ENCODE data around the gene TSPAN12.

The TSPAN12 gene

DNA sequence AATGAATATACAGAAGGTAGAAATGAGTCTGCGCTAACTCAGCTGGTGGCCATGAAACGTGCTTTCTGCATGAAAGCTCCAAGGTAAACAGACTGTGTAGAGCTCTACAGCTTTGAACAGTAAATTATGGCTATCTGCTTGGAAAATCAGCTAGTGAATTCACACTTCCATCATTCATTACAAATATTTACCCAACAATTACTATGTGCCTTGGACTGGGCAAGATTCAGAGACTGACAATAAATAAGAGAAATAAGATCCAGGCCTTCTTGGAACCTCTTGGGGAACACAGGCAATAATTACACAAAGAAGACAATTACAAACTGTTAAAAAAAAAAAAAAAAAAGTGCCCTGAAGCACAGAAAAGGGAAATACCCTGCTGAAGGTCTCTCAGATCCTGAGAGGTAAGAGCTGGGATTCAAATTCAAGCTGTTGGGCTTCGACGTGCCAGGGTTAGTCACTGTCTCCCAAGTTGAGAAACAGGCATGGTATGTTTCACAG is 15.8 kb downstream of the TSPAN12 start:
- DNase-seq (ENCODE audit: low spot score): no peak

DNA sequence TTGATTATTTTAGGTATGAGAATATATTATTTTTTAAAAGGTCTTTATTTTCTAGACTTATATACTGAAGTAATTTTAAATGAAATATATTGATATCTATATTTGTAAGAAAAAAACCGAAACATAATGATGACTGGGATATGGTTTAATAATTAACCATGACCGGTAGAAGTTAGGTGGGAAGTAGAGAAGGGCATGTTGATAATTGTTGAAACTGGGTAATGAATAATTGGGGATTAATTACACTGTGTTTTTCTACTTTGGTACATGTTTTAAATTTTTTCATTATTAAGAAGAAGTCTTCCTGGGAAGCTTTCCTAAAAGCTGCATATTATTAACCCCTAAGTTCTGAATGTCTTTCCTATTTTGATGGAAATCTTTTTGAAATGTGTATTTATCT is 16.3 kb downstream of the TSPAN12 start:
- DNase-seq (ENCODE audit: low spot score): no peak

DNA sequence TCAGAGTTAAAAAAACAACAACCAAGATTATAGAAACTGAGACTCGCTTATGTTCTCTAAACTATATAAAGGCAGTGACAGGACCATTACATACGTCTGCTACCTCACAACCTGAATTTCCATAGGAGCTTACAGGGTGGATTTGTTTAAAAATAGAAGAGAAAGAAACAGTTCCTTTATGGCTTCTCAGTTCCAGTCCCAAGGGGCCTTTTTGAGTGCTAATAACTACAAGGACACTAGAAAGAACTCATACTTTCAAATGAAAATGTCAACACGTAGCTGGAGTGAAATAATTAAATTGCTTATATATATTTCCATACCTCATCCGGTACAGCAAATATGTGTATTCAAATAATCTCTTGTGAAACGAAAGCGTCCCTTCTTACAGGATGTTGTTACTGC is 19.7 kb downstream of the TSPAN12 start:
- DNase-seq (ENCODE audit: low spot score): no peak

DNA sequence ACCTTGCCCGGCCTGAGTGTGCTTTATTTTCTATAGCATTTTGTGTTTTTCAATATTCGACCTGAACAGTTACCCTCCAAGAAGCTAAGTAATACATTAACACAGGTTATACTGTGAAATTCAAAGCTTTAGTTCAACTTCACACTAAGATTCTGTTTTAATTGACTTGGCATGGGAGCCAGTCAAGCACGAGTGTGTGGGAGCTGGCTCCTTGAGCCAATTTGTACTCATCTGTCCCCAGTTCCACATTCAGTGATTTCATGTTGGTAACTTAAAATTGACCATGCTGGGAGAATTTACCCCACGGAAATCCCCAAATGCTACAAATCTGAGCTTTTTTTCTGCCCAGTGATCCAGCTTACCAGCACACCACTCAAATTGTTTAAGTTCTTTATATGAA is 20.3 kb downstream of the TSPAN12 start:
- DNase-seq (ENCODE audit: low spot score): no peak

DNA sequence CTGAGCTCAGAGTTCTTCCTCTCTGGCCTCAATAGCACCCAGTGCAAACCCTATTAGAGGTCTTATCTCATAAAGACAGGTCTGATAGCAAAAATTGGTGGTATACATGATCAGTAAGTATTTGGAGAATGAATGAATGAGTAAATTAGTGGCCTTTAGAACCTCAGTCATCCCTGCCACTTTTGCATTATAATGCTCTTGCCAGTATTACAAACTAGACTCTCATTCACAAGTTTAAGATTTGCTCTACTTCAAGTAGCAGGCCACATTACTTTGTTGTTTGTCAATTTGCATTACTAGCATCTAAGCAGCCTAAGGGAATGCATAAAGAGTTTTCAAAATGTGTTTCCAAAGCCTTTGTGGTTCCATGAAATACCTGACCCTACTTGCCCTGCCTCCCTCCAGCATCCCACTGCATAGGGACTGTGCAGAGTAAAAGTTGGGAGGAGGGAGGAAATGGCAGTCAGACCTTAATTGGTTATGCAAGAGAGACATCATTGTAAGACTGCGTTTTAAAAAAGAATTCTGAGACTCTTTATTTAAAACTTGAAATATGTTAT is 21.3 kb downstream of the TSPAN12 start:
- no peak for DNase-seq (ENCODE audit: low spot score)

DNA sequence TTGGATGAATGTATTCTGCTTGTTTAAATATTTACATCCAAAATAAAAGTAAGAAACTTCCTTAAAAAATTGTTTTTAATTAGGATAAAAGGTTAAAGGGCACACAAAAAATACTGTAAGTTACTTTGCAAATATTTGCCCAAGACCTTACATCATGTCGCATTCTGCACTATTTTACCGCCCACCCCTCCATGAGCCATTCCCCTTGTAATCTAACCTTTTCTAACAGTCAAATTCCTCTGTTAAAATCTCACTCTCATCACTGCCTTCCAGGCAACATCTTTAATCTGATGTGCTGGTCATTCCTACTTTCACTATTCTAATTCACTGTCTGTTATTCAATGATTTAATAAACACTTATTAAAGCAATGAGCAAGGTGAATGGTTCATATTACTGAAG is 23.2 kb downstream of the TSPAN12 start:
- DNase-seq (ENCODE audit: low spot score): no peak

DNA sequence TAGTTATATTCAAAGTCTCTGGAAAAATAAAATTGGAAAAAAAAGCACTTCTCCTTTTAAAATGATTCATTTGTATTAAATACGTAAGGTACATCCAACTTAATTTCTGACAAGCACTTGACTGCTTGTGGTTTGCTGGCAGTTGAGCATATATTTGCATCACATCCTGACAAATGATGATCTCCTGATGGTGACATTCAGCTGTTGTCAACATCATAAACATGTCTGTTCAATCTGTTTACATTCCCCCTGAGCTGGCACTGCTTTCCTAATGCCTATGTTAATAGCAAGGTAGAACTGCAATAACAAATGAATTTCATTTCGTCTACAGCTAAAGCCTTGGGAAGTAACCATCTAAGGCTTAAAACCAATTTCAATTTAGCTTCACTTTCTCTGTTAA is 24.4 kb downstream of the TSPAN12 start:
- no peak for DNase-seq (ENCODE audit: low spot score)

DNA sequence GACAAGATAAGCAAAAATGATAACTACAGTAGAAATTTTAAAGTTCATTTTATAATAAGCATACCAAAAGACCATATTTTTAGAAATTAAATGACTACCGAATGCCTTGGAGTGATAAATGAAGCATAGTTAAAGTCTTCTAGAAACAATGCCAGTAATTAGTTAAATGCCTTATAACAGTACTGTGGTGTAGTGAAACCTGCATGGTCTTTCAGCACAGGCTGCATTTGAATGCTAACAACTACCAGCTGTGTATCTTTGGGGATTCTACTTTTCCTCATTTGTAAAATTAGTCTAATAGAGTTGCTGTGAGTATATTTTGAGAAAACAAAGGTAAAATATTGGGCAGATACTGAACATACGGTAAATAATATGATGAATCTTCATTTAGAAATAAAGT is 25.1 kb downstream of the TSPAN12 start:
- no peak for DNase-seq (ENCODE audit: low spot score)

DNA sequence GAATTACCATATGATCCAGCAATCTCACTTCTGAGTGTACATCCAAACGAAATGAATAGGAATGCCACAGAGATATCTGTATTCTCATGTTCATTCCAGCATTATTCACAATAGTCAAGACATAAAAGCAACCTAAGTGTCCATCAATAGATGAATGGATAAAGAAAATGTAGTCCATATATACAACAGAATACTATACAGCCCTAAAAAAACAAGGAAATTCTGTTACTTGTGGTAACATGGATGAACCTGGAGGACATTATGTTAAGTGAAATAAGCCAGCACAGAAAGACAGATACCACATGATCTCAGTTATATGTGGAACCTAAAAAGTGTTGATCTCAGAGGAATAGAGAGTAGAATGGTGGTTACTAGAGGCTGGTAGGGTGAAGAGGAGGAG is 26.7 kb downstream of the TSPAN12 start:
- DNase-seq (ENCODE audit: low spot score): no peak

DNA sequence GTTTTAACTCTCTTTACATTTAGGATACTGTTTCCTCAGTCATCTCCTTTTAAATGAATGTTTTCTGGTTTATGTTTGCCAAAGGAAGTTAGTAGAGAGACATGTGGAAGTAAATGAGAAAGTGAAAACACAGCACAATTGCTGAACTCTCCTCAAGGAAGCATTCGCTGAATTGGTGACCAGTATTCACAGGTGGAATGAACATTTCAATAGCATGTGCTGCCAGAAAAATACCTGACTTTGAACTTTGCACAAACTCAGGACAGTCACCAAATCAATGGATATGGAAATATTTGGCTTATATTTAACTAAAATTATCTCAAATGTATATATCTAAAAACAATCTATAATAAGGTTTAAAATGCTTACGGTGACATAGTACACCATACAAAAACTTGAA is 28.5 kb downstream of the TSPAN12 start:
- no peak for DNase-seq (ENCODE audit: low spot score)

DNA sequence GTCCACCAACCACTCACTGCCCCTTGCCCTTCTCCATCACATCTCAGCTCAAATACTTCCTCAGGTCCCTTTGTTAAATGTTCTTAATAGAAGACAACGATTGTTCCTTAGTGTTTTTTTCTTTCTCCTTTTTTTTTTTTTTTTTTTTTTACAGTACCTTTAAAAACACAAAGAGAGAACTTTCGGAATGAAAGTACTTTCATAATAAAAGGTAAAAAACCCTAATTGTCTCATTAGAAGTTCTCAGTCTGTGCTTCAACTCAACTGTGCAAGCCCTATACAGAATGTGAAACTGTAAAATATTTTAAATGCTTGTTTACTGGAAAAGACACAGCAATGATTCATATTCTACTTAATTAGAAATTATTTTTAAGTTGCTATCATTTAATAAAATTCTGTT is 29.4 kb downstream of the TSPAN12 start:
- DNase-seq (ENCODE audit: low spot score): no peak

DNA sequence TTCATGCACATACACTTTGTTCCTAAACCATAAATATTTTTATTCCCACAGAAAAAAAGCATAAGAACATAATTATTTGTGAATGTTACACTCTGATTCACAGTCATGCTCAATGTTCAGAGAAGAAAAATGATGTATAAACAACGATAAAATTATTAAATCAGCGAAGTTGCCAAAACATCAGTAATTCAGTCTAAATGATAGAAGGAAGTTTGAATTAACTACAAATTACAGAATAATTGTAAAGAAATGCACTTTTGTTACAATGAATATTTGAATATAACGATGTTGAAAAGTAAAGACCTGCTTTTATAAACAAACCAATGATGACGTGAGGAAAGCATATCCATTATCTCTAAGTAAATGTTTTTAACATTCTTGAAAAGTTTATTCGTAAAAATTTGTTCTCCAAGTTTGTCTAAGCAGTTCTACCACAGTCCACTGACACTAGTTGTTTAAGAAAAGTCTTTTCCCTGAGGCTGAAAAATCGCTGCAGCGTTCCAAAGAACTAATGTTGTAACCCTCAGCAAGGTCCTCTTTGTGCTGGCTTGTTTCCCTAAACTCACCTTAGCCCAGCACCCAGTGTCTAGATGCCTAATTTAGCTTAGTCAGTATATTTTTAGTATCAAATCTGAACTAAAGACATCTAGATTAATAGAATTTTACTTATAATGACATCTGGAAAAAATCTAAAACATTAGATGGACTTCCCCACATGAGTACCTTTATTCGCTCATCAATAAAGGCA is 30.4 kb downstream of the TSPAN12 start:
- no peak for DNase-seq (ENCODE audit: low spot score)

DNA sequence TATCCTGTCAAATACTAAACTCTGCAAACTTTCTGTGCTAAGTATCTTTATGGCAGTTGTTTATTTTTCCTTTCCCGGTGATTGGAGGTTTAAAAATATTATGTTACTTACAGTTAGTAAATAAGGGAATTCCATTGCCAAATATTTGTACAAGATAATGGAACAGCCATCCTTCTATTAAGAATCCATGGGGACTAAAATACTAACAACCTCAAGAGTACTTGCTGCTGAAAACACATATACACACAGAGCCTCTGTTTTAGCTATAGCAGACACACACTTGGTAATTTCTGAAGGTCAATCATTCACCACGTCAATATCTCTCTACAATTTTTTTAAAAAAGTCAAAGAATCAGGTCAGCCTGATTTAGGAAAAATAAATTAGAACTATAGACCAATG is 32.4 kb downstream of the TSPAN12 start:
- DNase-seq (ENCODE audit: low spot score): no peak

DNA sequence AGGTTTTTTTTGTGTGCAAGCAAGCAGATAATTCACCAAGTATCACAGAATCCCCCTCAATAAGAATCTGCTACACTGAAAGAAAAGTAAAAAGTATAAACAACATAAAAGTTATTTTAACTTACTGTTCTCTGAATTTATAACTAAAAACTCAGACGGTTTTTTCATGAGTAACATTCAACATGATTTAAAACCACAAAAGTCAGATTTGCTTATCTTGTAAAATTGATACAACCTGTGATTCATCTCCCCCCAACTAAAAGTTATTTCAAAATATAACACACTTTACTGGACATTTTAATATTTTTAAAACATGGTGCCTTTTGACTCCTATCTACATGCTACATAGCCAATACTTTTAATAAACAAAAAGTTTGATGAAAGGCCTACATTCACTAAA is 32.8 kb downstream of the TSPAN12 start:
- DNase-seq (ENCODE audit: low spot score): no peak

DNA sequence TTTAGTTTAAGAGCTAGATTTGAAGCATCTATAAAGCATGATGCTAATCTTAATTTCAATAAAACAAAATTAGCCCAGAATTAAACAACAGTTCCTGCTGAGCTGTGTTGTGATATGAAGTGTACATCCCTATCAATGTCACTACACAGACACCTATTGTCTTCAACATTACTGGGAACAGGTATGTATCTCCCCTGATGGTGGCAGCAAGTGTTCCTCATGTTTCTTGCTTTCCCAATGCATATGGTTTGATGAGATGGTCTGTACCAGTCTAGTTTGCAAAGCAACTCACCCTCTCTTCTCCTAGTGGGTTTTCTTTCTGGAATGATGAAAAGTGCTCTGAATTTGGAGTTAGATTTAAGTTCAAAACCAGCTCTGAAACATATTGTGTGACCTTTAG is 38.1 kb downstream of the TSPAN12 start:
- DNase-seq (ENCODE audit: low spot score): no peak

DNA sequence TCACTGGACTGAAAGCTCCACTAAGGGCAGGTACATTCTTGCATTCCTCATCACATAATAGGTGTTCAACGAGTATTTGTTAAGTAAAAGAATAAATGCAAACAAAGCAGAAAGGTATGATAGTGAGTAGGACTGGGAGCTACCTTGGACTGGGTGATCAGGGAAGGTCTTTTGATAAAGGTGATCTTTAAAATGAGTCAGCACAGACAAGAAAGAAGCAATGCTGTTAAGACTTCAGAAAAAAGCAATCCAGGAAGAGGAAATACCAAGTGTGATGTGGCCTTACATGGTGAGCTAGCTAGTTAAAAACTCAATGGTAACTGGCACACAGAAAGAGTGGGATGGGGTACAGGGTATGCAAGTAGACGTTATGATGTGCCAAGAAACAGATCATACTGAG is 40.1 kb downstream of the TSPAN12 start:
- no peak for DNase-seq (ENCODE audit: low spot score)

DNA sequence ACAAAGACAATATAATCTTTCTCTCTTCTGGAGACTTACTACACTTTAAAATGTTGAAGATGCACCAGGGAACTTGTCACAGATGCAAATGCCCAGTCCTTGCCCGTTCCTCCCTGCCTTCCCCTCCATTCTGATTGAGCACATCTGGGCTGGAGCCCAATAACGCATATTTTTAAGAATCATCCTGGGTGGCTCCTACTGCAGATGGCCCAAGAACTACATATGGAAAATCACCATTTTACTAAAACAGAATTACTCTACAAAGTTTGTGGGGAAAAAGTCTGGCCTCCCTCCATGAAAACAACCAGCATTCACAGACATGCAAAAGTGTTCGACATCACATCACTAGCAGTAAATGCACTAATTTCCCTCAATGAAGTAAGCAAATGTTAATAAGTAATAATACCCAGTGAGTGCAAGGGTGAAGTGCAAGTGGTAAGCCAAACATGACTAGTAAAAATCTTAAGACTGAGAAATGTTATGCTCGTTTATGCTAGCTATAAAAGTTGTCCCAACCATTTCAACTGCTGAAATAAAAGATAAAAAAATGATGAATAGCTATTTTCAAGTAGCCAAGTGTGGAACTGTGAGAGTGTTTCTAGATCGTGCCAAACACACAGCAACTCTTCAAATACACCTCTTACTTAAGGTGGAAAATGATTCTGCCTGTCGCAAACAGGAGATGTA is 43.5 kb downstream of the TSPAN12 start:
- DNase-seq (ENCODE audit: low spot score): no peak

DNA sequence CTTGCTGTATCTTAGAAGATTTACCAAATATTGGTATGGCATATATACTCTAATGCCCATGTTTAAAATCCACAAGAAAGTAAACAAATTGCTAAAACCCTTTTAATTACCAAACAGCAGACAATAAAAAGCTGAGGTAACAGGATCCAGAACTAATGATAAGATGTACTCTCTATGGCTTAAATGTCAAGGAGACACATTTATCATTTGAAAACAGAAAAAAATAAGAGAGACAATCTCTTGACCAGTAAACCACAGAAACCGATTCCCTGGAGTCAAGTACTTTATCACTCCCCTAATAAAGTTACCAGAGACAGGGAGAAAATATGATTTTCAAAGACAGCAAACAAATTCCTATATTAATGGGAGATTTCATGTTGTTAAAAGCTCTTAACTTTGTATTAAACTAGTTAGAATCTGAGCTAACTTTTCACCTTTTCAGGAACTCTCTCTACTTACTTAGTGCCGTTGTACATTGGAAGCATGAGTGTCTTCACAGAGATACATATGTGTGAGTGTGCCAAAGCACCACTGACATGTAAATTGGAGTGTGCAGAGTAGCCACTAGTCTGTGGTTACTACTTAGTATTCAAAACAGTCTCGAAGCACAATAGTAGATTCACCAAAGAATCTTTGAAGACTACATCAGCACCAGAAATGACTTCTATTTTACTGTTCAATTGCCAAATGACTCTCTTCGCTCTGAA is 44.2 kb downstream of the TSPAN12 start:
- no peak for DNase-seq (ENCODE audit: low spot score)

DNA sequence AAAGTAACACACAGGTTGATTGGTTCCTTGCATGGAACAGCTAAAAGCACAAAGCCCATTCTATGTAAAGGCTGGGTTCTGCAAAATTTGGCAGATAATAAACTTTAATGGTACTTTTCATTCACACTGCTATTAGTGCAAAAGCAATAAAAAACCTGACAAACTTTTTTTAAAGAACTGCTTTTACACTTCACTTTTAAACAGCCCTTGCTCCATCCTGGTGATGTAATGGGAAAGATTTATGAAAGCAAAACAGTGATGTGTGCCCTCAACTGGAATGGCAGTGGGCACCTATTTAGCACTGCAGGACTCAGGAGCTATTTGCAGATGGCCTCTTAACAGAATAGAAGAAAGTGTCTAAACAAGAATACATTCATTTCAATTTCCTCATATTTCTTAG is 44.9 kb downstream of the TSPAN12 start:
- DNase-seq (ENCODE audit: low spot score): no peak

DNA sequence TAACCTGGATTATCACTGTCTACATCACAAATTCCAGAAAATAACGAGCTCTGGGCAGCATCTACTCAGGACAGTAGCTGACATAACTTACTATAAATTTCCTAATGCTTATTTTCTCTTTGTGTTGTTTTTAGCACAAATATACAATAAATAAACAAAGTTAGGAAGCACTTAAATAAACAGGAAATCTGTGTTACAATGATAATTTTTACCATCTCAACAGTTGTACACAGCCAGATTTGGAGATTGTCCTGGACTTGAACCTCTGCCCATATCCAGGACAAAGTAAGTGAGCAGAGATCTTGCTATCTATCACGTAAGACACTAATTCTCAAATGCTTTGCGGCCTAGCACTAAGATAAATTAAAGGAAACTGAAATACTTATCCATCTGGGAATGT is 48.7 kb downstream of the TSPAN12 start:
- no peak for DNase-seq (ENCODE audit: low spot score)

DNA sequence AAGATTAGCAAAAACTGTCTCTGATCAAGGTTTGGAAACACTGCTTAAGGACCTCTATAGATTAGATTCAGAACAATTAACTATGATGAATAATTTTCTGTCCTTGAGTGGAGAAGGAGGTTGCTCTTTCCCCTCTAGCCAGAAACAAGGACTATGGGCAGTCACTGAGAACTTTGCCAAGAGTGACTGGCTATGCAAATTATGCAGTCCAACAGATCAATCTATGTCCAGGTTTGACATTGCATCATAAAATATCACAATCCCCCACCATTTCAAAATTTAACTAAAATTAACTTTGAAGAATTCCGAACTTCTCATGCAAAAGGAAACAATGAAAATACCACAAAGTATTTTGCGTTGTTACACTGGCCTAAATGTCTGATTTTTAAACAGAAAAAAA is 50.6 kb downstream of the TSPAN12 start:
- DNase-seq (ENCODE audit: low spot score): no peak

DNA sequence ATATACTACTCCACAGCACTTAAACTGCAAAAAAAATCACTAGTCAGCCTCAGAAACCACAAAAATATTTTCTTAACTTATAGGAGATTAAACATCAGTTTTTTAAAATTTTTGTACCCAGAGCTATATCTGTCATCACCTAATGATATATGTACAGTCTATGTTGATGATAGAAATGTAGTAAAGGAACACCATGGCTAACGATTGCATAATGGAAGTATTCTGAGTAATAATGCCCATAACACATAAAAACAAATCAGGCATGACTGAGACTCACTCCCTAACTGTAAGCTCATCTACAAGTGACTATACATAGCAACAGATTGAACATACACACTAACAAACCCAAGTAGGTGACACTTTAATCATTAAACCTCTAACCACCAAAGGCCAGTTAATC is 51.3 kb downstream of the TSPAN12 start:
- no peak for DNase-seq (ENCODE audit: low spot score)
